ENCODE measurements around the gene DEFB127.

DEFB127 gene

GRCh38 chr20:184288-184687 is 27.0 kb downstream of the DEFB127 start:
- Histone ChIP-seq H3K79me2 (ENCODE audit: insufficient read depth, low read length) (no peaks in the 10 kb centered on the region), H3K27ac (ENCODE audit: low read depth, low read length) (no peak overlapping the region), H3K9me3 (ENCODE audit: insufficient read depth, low read length) (0 out of 2 replicates have a peak, but pooled peaks cover 3% of the 10 kb centered on the region), H3K36me3 (ENCODE audit: low read length) (no peaks in the 10 kb centered on the region), H4K20me1 (ENCODE audit: low read depth, low read length) (no peaks in the 10 kb centered on the region), H3K4me3 (ENCODE audit: insufficient read depth, low read length, poor library complexity, severe bottlenecking) (no peak overlapping the region), H3K9me2 (replicated peaks; ENCODE audit: insufficient read depth, low read length) (no peaks in the 10 kb centered on the region), H3K9ac (ENCODE audit: low read length) (no peak overlapping the region), H3F3A (ENCODE audit: insufficient read depth) (no peaks in the 10 kb centered on the region), H2AFZ (ENCODE audit: low read depth, low read length, severe bottlenecking) (no peak overlapping the region), H3K4me2 (ENCODE audit: low read depth, low read length, poor library complexity, severe bottlenecking) (no peak overlapping the region), H3K27me3 (ENCODE audit: low read length) (no peaks in the 10 kb centered on the region)
- no peak for TF ChIP-seq EZH2phosphoT487 (conservative IDR thresholded peaks at IDR 0.05; ENCODE audit: low read length)
- TF ChIP-seq CTCF (IDR thresholded peaks at IDR 0.05; ENCODE audit: insufficient read depth, low read length, poor library complexity, severe bottlenecking), result no peak

GRCh38 chr20:187733-188132 is 30.5 kb downstream of the DEFB127 start:
- Histone ChIP-seq H3K9me2 (replicated peaks; ENCODE audit: insufficient read depth, low read length) (no peaks in the 10 kb centered on the region), H3K27me3 (ENCODE audit: low read length) (no peaks in the 10 kb centered on the region), H3K4me3 (ENCODE audit: insufficient read depth, low read length, poor library complexity, severe bottlenecking) (no peak overlapping the region), H2AFZ (ENCODE audit: low read depth, low read length, severe bottlenecking) (no peak overlapping the region), H3K27ac (ENCODE audit: low read depth, low read length) (no peak overlapping the region), H3K79me2 (ENCODE audit: insufficient read depth, low read length) (no peaks in the 10 kb centered on the region), H3F3A (ENCODE audit: insufficient read depth) (no peaks in the 10 kb centered on the region), H4K20me1 (ENCODE audit: low read depth, low read length) (no peaks in the 10 kb centered on the region), H3K4me2 (ENCODE audit: low read depth, low read length, poor library complexity, severe bottlenecking) (no peak overlapping the region), H3K36me3 (ENCODE audit: low read length) (no peaks in the 10 kb centered on the region), H3K9me3 (ENCODE audit: insufficient read depth, low read length) (0 out of 2 replicates have a peak, but pooled peaks cover 3% of the 10 kb centered on the region), H3K9ac (ENCODE audit: low read length) (no peak overlapping the region)
- TF ChIP-seq EZH2phosphoT487 (conservative IDR thresholded peaks at IDR 0.05; ENCODE audit: low read length), result no peak
- no peak for TF ChIP-seq CTCF (IDR thresholded peaks at IDR 0.05; ENCODE audit: insufficient read depth, low read length, poor library complexity, severe bottlenecking)

GRCh38 chr20:189611-190010 is 32.4 kb downstream of the DEFB127 start, which contains the start of gene DEFB128:
DEFB128 (minus strand) TSS chr20:189711; CDS start chr20:189623, 88 bp downstream.
- H3K36me3 ChIP-seq (ENCODE audit: low read length), result no peaks in the 10 kb centered on the region
- TF ChIP-seq EZH2phosphoT487 (conservative IDR thresholded peaks at IDR 0.05; ENCODE audit: low read length) (no peak), CTCF (IDR thresholded peaks at IDR 0.05; ENCODE audit: insufficient read depth, low read length, poor library complexity, severe bottlenecking) (no peak)
- H2AFZ ChIP-seq (ENCODE audit: low read depth, low read length, severe bottlenecking), result no peak within 1 kb of the TSS
- no peaks in the 10 kb centered on the region for H3K9me2 ChIP-seq (replicated peaks; ENCODE audit: insufficient read depth, low read length)
- H3K79me2 ChIP-seq (ENCODE audit: insufficient read depth, low read length), result no peaks in the 10 kb centered on the region
- no peak within 1 kb of the TSS for H3K27ac ChIP-seq (ENCODE audit: low read depth, low read length)
- no peak within 1 kb of the TSS for H3K9ac ChIP-seq (ENCODE audit: low read length)
- H3K4me2 ChIP-seq (ENCODE audit: low read depth, low read length, poor library complexity, severe bottlenecking), result no peak within 1 kb of the TSS
- no peaks in the 10 kb centered on the region for H3K27me3 ChIP-seq (ENCODE audit: low read length)
- H3K9me3 ChIP-seq (ENCODE audit: insufficient read depth, low read length), result 0 out of 2 replicates have a peak, but pooled peaks cover 3% of the 10 kb centered on the region
- H3K4me3 ChIP-seq (ENCODE audit: insufficient read depth, low read length, poor library complexity, severe bottlenecking), result no peak within 1 kb of the TSS
- no peaks in the 10 kb centered on the region for H3F3A ChIP-seq (ENCODE audit: insufficient read depth)
- no peaks in the 10 kb centered on the region for H4K20me1 ChIP-seq (ENCODE audit: low read depth, low read length)

All from SU-DHL-6 (cell line).